PC-9 (cell line): ENCODE measurements around the gene DNAJC22.

Source experiments
- CTCF ChIP-seq: fragments of 200-600 bp; sonication (generic); conservative IDR thresholded peaks from 2 replicates; pipeline ENCODE4 v1.6.1; 2017; ENCODE audit warnings: mixed run types, antibody characterized with exemption, mild to moderate bottlenecking, moderate library complexity
- EZH2 ChIP-seq: fragments of 200-600 bp; sonication (generic); IDR thresholded peaks from 2 replicates; pipeline ENCODE4 v1.8.0; 2017; ENCODE audit warnings: antibody characterized with exemption, low read depth

DNA sequence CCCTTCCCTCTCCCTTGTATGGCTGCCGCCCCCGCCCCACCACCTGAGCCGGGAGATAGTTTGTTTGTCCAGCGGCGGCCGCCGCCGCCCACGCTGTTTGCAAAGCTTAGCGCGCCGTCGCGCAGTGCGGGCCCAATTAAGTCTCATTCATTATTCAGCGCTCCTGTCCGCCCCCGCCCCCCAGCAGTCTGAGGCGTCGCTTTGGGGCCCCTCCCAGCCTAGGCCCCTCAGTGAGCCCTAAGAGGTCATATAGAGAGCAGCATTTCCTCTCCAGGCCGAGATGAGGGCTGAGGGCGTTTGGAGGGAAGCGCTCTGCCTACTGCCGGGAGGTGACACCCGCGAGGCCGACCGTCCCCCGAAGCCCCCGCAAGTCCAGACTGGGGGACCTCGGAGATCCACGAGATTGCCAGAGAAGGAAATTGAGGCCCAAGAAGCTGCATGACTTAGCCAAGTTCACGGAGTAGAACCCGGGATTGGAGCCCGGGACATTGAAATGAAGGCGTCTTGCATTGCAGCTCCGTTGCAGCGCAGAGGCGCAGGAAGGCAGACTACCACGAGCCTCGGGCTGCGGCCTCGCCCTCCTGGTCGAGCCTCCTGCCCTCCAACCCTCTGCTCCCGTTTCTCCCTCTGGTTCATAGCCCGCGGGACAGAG is at the start of gene DNAJC22:
- TF ChIP-seq CTCF = no peak
- TF ChIP-seq EZH2 = peak; percentile 97; the same call in 1 of the 2 replicates
